ENCODE results near the gene NCAPH2. TPM values are rescaled to one million over a fixed set of nuclear protein-coding genes. Genes with fewer than 3 reads are reported as not detected.

Gene NCAPH2
- total and polyA plus RNA-seq, 2 of the 13 experiments (the other 11 are each of a cell fraction or from before 2014, with no cell fraction given) = 28.1 to 64.4 TPM

GRCh38 chr22:50467341-50467740, 40.7 kb upstream of the NCAPH2 start:
- ATAC-seq = no peak

GRCh38 chr22:50467773-50468440, 40.1 kb upstream of the NCAPH2 start:
- H2AFZ ChIP-seq (ENCODE audit: low read length) = no peak overlapping the region
- H3K4me2 ChIP-seq (ENCODE audit: low read depth, low read length) = no peak overlapping the region
- no peak for FAIRE-seq
- TF ChIP-seq SMYD3 (CRISPR knock-in tag; IDR thresholded peaks at IDR 0.05) (no peak), RBFOX2 (IDR thresholded peaks at IDR 0.05; ENCODE audit: low read depth, low read length) (0 out of 2 replicates have a peak, but pooled peaks have one; percentile 4)
- peaks cover 21 to 42% of the 10 kb centered on the region in 2 experiments; a peak in 4 of 5 replicates for H3K36me3 ChIP-seq (replicated peaks in 1 of 2; ENCODE audit: control insufficient read depth in 1 of 2, insufficient read depth in 2 of 2, low read length in 2 of 2)
- in situ Hi-C loops (cut with HindIII; ENCODE audit: extremely low pct_ligation_motif_present, low pct_unique_long_range_greater_than_20kb) (no loop called here), intact Hi-C loops (cut with micrococcal nuclease; ENCODE audit: unreplicated experiment) (no loop called here)
- ChIA-PET POLR2A (no interaction called here), CTCF (ENCODE audit: low intra/inter-chr PET ratio, low total read pairs) (no interaction called here)
- no peak overlapping the region for H3K27ac ChIP-seq (ENCODE audit: extremely low read length, insufficient read depth, low read length)
- H3K4me1 ChIP-seq (ENCODE audit: insufficient read depth, low read length) = peaks cover 31% of the 10 kb centered on the region
- no peak overlapping the region for H3K9ac ChIP-seq (ENCODE audit: insufficient read depth, low read depth, low read length)
- peaks cover 24% of the 10 kb centered on the region; the same call in 1 of the 2 replicates for H4K20me1 ChIP-seq (ENCODE audit: insufficient read depth, low read length)
- no TSS peak for BruUV-seq (replicated peaks)
- H3K9me3 ChIP-seq (ENCODE audit: low read length) = no peaks in the 10 kb centered on the region
- no peak overlapping the region for H3K4me3 ChIP-seq (replicated peaks in 1 of 3; ENCODE audit: insufficient read depth in 1 of 3, low read depth in 2 of 3, low read length in 3 of 3)
- H3K79me2 ChIP-seq (ENCODE audit: insufficient read depth, low read length) = peaks cover 36% of the 10 kb centered on the region
- ATAC-seq = no peak
- WGBS (ENCODE audit: low lambda C conversion rate) = 89% methylated on average over 9 of the region's 22 CpGs
- H3K27me3 ChIP-seq (ENCODE audit: control insufficient read depth in 1 of 2, insufficient read depth in 2 of 2, low read length in 2 of 2) = no peaks in the 10 kb centered on the region
- no peak for DNase-seq (ENCODE audit: low spot score)

More at GRCh38 chr22:50467341-50467740, 40.7 kb upstream of the NCAPH2 start:
- POLR2A ChIA-PET = no interaction called here
- in situ Hi-C loops (cut with HindIII; ENCODE audit: extremely low pct_ligation_motif_present, low pct_unique_long_range_greater_than_20kb) = no loop called here
- no peak overlapping the region for H3K4me3 ChIP-seq (replicated peaks in 1 of 3; ENCODE audit: insufficient read depth in 1 of 3, low read depth in 2 of 3, low read length in 3 of 3)
- H3K36me3 ChIP-seq (replicated peaks in 1 of 2; ENCODE audit: control insufficient read depth in 1 of 2, insufficient read depth in 2 of 2, low read length in 2 of 2) = peaks cover 21 to 42% of the 10 kb centered on the region in 2 experiments; a peak in 4 of 5 replicates
- peaks cover 18% of the 10 kb centered on the region; the same call in 1 of the 2 replicates for H4K20me1 ChIP-seq (ENCODE audit: insufficient read depth, low read length)
- no peaks in the 10 kb centered on the region for H3K27me3 ChIP-seq (ENCODE audit: control insufficient read depth in 1 of 2, insufficient read depth in 2 of 2, low read length in 2 of 2)
- H3K4me1 ChIP-seq (ENCODE audit: insufficient read depth, low read length) = peaks cover 25% of the 10 kb centered on the region
- no peak overlapping the region for H2AFZ ChIP-seq (ENCODE audit: low read length)
- intact Hi-C loops (cut with micrococcal nuclease; ENCODE audit: unreplicated experiment) = no loop called here
- CTCF ChIA-PET (ENCODE audit: low intra/inter-chr PET ratio, low total read pairs) = no interaction called here
- peaks cover 30% of the 10 kb centered on the region for H3K79me2 ChIP-seq (ENCODE audit: insufficient read depth, low read length)
- H3K9ac ChIP-seq (ENCODE audit: insufficient read depth, low read depth, low read length) = no peak overlapping the region
- no peaks in the 10 kb centered on the region for H3K9me3 ChIP-seq (ENCODE audit: low read length)
- DNase-seq (ENCODE audit: low spot score) = no peak
- no peak for FAIRE-seq
- 98% methylated on average over 24 of the region's 24 CpGs for WGBS (ENCODE audit: low lambda C conversion rate)
- TF ChIP-seq RBFOX2 (IDR thresholded peaks at IDR 0.05; ENCODE audit: low read depth, low read length) (0 out of 2 replicates have a peak, but pooled peaks have one; percentile 20), GTF2F1 (IDR thresholded peaks at IDR 0.05; ENCODE audit: low read length) (no peak)
- no peak overlapping the region for H3K27ac ChIP-seq (ENCODE audit: extremely low read length, insufficient read depth, low read length)
- H3K4me2 ChIP-seq (ENCODE audit: low read depth, low read length) = no peak overlapping the region
- BruUV-seq (replicated peaks) = no TSS peak

Measured in HepG2 (cell line).